Stimulated activated CD4-positive, alpha-beta T cell treated with anti-CD3 and anti-CD28 coated beads, Interleukin-12 subunit alpha, Interleukin-12 subunit beta, amount 100 ng/mL, for 48 hours (primary cell): ENCODE measurements around the gene TEAD1.

ENCODE experiments used
- DNase-seq, 3 donors: peaks; one replicate each; pipeline ENCODE4 v3.0.0-alpha.2; 2020; ENCODE audit warnings: low read depth in 2 of 3, low spot score in 1 of 3

The TEAD1 gene

GRCh38 chr11:12927221-12927620 lies 253.0 kb downstream of the TEAD1 start:
- DNase-seq, result no peak

GRCh38 chr11:12927886-12928285 lies 253.7 kb downstream of the TEAD1 start:
- DNase-seq, result no peak

- DNase-seq, result no peak
These were observed 256.6 kb downstream of the TEAD1 start for GRCh38 chr11:12930850-12931249.

GRCh38 chr11:12932485-12932884 lies 258.3 kb downstream of the TEAD1 start:
- no peak for DNase-seq

- no peak for DNase-seq
These were observed 262.0 kb downstream of the TEAD1 start for GRCh38 chr11:12936200-12936599.

- no peak for DNase-seq
These were observed 264.5 kb downstream of the TEAD1 start for GRCh38 chr11:12938590-12939247.

- no peak for DNase-seq
These were observed 267.4 kb downstream of the TEAD1 start for GRCh38 chr11:12941671-12942070.

- DNase-seq, result no peak
These were observed 267.9 kb downstream of the TEAD1 start for GRCh38 chr11:12942157-12942556.

GRCh38 chr11:12943311-12943710 lies 269.1 kb downstream of the TEAD1 start:
- no peak for DNase-seq

- no peak for DNase-seq
These were observed 270.7 kb downstream of the TEAD1 start for GRCh38 chr11:12944889-12945288.

- DNase-seq, result no peak
These were observed 275.2 kb downstream of the TEAD1 start for GRCh38 chr11:12949453-12949852.

- DNase-seq, result no peak
These were observed 276.4 kb downstream of the TEAD1 start for GRCh38 chr11:12950670-12951069.

- no peak for DNase-seq
These were observed 277.2 kb downstream of the TEAD1 start for GRCh38 chr11:12951376-12951775.

- DNase-seq, result no peak
These were observed 277.9 kb downstream of the TEAD1 start for GRCh38 chr11:12952094-12952493.

- DNase-seq, result no peak
These were observed 284.8 kb downstream of the TEAD1 start for GRCh38 chr11:12958986-12959385.

GRCh38 chr11:12961615-12962014 lies 287.4 kb downstream of the TEAD1 start:
- no peak for DNase-seq

- no peak for DNase-seq
These were observed 288.1 kb downstream of the TEAD1 start for GRCh38 chr11:12962306-12962705.

GRCh38 chr11:12963051-12963450 lies 288.8 kb downstream of the TEAD1 start:
- no peak for DNase-seq

- peak; percentile 30 to 67 (median 58) for DNase-seq
These were observed 289.7 kb downstream of the TEAD1 start for GRCh38 chr11:12963792-12964536.

- no peak for DNase-seq
These were observed 290.4 kb downstream of the TEAD1 start for GRCh38 chr11:12964650-12965049.

- no peak for DNase-seq
These were observed 291.8 kb downstream of the TEAD1 start for GRCh38 chr11:12966002-12966401.

GRCh38 chr11:12968101-12968500 lies 293.9 kb downstream of the TEAD1 start:
- DNase-seq, result no peak

GRCh38 chr11:12968826-12969225 lies 294.6 kb downstream of the TEAD1 start:
- no peak for DNase-seq
